Suprapubic skin (tissue), 4 donors: ENCODE data around the gene CYP4B1.

ENCODE experiments used
- EP300 ChIP-seq: sonication (generic); formaldehyde crosslinking; IDR thresholded peaks from one replicate; pipeline ENCODE4 v1.6.1; 2017; ENCODE audit warnings: antibody characterized with exemption
- POLR2A ChIP-seq, 2 donors: fragments of 450-650 bp; IDR thresholded peaks; one replicate each; pipeline ENCODE4 v1.6.1; 2017; ENCODE audit warnings: antibody characterized with exemption in 2 of 2, mild to moderate bottlenecking in 2 of 2, moderate library complexity in 2 of 2
- POLR2AphosphoS5 ChIP-seq, 3 donors: sonication (generic); formaldehyde crosslinking; IDR thresholded peaks; one replicate each; pipeline ENCODE4 v1.6.1; 2017; ENCODE audit warnings: antibody characterized with exemption in 3 of 3
- TF ChIP-seq, protein P1 (sequence below), 2 donors: fragments of 200-600 bp in 1 of 2; fragments of 450-650 bp in 1 of 2; sonication (generic) in 1 of 2; IDR thresholded peaks; one replicate each; pipeline ENCODE4 v1.5.1; 2016 to 2019; ENCODE audit warnings: antibody characterized with exemption in 2 of 2, mild to moderate bottlenecking in 1 of 2, moderate library complexity in 1 of 2

DNA sequence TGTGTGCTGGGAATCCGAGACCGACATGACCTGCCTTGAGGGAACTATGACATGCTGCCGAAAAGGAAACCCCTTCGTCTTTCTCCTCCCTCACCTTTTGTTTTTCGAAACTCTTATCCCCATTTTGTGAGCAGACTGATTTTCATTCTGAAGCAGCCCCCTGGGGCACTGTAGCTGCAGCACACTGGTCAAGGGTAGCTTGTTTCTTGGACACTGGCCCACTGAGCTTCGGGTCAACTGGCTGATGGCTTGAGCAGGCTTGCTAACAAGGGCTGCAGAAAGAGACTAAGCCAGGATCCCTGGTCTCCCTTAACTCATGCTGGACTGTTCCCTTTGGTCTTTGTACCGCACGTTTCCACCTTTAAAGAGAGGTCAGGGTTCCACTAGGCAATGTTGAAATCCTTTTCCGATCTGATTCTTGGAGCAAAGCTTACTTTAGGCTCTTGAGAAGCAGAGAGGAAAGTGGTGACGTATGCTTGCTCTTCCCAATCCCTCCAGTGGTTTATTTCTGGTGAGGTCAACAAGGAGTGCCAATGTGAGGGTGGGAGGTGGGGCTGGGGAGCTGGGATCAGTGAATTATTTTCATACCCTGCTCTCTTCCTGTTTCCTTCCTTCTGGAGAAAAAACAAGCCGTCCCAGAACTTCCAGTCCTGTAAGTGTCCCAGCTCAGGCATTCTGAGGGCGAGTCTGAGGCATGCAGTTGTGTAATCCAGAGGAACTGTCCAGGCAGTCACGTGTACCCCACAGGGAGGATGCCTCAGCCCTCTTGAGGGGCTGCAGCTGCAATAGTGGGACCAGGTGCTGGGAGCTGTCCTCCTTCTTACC, 7.6 kb downstream of the CYP4B1 start:
- TF ChIP-seq EP300, result peak; percentile 57
- TF ChIP-seq POLR2A (IDR thresholded peaks at IDR 0.05), result no peak
- TF ChIP-seq, protein P1, sequence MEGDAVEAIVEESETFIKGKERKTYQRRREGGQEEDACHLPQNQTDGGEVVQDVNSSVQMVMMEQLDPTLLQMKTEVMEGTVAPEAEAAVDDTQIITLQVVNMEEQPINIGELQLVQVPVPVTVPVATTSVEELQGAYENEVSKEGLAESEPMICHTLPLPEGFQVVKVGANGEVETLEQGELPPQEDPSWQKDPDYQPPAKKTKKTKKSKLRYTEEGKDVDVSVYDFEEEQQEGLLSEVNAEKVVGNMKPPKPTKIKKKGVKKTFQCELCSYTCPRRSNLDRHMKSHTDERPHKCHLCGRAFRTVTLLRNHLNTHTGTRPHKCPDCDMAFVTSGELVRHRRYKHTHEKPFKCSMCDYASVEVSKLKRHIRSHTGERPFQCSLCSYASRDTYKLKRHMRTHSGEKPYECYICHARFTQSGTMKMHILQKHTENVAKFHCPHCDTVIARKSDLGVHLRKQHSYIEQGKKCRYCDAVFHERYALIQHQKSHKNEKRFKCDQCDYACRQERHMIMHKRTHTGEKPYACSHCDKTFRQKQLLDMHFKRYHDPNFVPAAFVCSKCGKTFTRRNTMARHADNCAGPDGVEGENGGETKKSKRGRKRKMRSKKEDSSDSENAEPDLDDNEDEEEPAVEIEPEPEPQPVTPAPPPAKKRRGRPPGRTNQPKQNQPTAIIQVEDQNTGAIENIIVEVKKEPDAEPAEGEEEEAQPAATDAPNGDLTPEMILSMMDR (IDR thresholded peaks at IDR 0.05), result no peak
- peak in 2 of 3 donors; percentile 78 to 95 for TF ChIP-seq POLR2AphosphoS5 (IDR thresholded peaks at IDR 0.05)
